ENCODE data around the gene UNC5C. TPM values are rescaled to one million over a fixed set of nuclear protein-coding genes. Genes with fewer than 3 reads are reported as not detected.

The UNC5C gene
- total RNA-seq, 1 experiment from 2014 or later: 0.50 TPM

DNA sequence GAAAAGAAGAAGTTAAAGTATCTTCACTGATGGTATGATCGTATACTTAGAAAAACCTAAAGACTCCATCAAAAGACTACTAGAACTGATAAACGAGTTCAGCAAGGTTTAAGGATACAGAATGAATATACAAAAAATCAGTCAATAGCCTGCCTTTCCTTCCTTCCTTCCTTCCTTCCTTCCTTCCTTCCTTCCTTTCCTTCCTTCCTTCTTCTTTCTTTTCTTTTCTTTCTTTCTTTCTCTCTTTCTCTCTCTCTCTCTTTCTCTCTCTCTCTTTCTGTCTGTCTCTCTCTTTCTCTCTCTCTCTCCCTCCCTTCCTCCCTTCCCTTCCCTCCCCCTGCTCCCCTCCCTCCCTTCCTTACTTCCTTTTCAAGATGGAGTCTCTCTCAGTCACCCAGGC is 428.3 kb downstream of the UNC5C start:
- in situ Hi-C loops (cut with HindIII; ENCODE audit: low pct_unique_long_range_greater_than_20kb, low sequenced_read_pairs): no loop called here
- DNase-seq (ENCODE audit: low read depth, low spot score): no peak

- in situ Hi-C loops (cut with HindIII; ENCODE audit: low pct_unique_long_range_greater_than_20kb, low sequenced_read_pairs): no loop called here
- DNase-seq (ENCODE audit: low read depth, low spot score): peak; percentile 27
Observed at GRCh38 chr4:95118497-95118896, 430.3 kb downstream of the UNC5C start.

DNA sequence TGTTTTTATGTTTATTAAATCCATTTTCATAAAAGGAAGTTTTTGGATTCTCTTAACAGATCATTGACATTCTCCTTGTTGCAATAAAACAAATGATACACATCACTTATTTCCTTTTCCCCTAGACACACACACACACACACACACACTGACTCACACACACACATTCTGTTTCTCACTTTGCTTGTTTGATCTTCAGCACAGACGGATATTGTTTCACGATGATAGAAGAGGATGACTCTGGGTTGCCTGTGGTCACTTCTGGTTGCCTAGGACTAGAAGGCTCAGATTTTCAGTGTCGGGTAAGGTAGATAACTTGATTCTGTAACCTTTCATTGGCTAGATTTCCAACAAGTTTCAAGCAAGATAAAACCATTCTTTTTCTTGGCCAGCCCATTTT is 434.3 kb downstream of the UNC5C start:
- in situ Hi-C loops (cut with HindIII; ENCODE audit: low pct_unique_long_range_greater_than_20kb, low sequenced_read_pairs): no loop called here
- no peak for DNase-seq (ENCODE audit: low read depth, low spot score)

Measured in SK-MEL-5 (cell line).